ENCODE measurements around the gene MOGAT2.

The MOGAT2 gene

DNA sequence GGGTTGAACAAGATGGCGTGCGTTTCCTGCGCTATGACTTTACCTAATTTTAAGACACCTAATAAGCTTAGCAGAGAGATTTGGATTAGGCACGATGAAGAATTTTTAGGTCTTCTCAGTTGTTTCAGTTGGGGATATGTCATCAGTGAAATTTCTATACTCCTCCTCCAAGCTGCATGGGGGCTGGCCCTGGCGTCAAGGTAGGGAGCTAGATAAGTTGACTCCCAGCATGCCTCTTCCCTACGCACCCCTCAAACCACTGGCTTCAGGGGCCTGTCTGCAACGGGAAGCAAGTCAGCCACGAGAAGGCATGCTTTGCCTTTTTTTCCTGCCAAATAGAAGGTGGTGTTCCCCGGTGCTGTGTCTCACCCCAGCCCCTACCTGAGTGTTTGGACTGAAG, 64.2 kb downstream of the MOGAT2 start:
- DNase-seq, result no peak

Measured in activated CD8-positive, alpha-beta memory T cell treated with anti-CD3 and anti-CD28 coated beads for 24 hours (primary cell).